Esophagus muscularis mucosa (tissue), 3 donors: ENCODE data around the gene HOXD1.

ENCODE experiments used
- POLR2AphosphoS5 ChIP-seq, 2 donors: sonication (generic); formaldehyde crosslinking; IDR thresholded peaks; one replicate each; pipeline ENCODE4 v1.6.1; 2017; ENCODE audit warnings: antibody characterized with exemption in 2 of 2
- TF ChIP-seq, protein P1 (sequence below), 3 experiments: fragments of 200-600 bp in 2 of 3; fragments of 450-650 bp in 1 of 3; sonication (generic) in 2 of 3; IDR thresholded peaks; one replicate each; pipeline ENCODE4 v1.5.1; 2017 to 2019; ENCODE audit warnings: antibody characterized with exemption in 3 of 3, mild to moderate bottlenecking in 2 of 3, moderate library complexity in 1 of 3

DNA sequence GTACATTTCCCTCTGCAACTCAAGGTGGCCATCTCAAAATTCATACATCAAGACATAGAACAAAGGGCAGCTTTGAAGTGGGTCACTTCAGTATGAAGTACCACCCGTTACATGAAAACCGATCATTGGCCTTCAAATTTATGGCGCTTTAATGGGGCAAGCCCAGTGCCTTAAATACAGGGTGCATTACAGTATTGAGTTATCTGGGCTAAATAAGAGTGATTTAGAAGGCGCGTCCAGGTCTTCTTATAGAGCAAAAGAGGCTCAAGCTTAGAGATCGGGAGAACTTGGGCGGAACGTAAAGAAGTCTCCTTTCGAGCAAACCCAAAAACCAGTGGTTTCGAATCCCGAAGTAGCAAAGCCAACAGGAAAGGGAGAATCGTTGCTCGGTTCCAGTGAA is 24.3 kb upstream of the HOXD1 start:
- TF ChIP-seq, protein P1, sequence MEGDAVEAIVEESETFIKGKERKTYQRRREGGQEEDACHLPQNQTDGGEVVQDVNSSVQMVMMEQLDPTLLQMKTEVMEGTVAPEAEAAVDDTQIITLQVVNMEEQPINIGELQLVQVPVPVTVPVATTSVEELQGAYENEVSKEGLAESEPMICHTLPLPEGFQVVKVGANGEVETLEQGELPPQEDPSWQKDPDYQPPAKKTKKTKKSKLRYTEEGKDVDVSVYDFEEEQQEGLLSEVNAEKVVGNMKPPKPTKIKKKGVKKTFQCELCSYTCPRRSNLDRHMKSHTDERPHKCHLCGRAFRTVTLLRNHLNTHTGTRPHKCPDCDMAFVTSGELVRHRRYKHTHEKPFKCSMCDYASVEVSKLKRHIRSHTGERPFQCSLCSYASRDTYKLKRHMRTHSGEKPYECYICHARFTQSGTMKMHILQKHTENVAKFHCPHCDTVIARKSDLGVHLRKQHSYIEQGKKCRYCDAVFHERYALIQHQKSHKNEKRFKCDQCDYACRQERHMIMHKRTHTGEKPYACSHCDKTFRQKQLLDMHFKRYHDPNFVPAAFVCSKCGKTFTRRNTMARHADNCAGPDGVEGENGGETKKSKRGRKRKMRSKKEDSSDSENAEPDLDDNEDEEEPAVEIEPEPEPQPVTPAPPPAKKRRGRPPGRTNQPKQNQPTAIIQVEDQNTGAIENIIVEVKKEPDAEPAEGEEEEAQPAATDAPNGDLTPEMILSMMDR (IDR thresholded peaks at IDR 0.05): no peak
- TF ChIP-seq POLR2AphosphoS5 (IDR thresholded peaks at IDR 0.05): no peak
